ENCODE results near the gene ITGA1.
"Not testable (repeated sequence)": the region's sequence is repeated elsewhere in the genome, so short reads cannot be mapped to it uniquely, and the experiment has no call there.

ITGA1 gene

GRCh38 chr5:52802272-52802973, 14.7 kb downstream of the ITGA1 start:
- DNase-seq: no peak

GRCh38 chr5:52802974-52803336, 15.2 kb downstream of the ITGA1 start:
- no peak for DNase-seq

GRCh38 chr5:52804387-52804791, 16.7 kb downstream of the ITGA1 start:
- no peak for DNase-seq

GRCh38 chr5:52804981-52805380, 17.3 kb downstream of the ITGA1 start:
- DNase-seq: no peak

GRCh38 chr5:52805615-52806014, 17.9 kb downstream of the ITGA1 start:
- DNase-seq: no peak

GRCh38 chr5:52807037-52807436, 19.3 kb downstream of the ITGA1 start:
- no peak for DNase-seq

- no peak for DNase-seq
Measured at GRCh38 chr5:52807723-52808122, 20.0 kb downstream of the ITGA1 start.

GRCh38 chr5:52808316-52808901, 20.7 kb downstream of the ITGA1 start:
- no peak for DNase-seq

GRCh38 chr5:52809884-52810283, 22.2 kb downstream of the ITGA1 start:
- no peak for DNase-seq

- no peak for DNase-seq
Measured at GRCh38 chr5:52810426-52810825, 22.7 kb downstream of the ITGA1 start.

GRCh38 chr5:52811067-52811749, 23.5 kb downstream of the ITGA1 start:
- no peak for DNase-seq

- DNase-seq: no peak
Measured at GRCh38 chr5:52814352-52815148, 26.8 kb downstream of the ITGA1 start.

- no peak for DNase-seq
Measured at GRCh38 chr5:52817818-52818217, 30.1 kb downstream of the ITGA1 start.

- no peak for DNase-seq
Measured at GRCh38 chr5:52818360-52818759, 30.6 kb downstream of the ITGA1 start.

- not testable (repeated sequence) for DNase-seq
Measured at GRCh38 chr5:52818807-52819206, 31.1 kb downstream of the ITGA1 start.

- DNase-seq: no peak
Measured at GRCh38 chr5:52821901-52822300, 34.2 kb downstream of the ITGA1 start.

GRCh38 chr5:52822437-52822836, 34.7 kb downstream of the ITGA1 start:
- no peak for DNase-seq

- no peak for DNase-seq
Measured at GRCh38 chr5:52824827-52825226, 37.1 kb downstream of the ITGA1 start.

GRCh38 chr5:52825826-52826225, 38.1 kb downstream of the ITGA1 start:
- no peak for DNase-seq

GRCh38 chr5:52827815-52828214, 40.1 kb downstream of the ITGA1 start:
- DNase-seq: no peak

- no peak for DNase-seq
Measured at GRCh38 chr5:52829664-52830063, 41.9 kb downstream of the ITGA1 start.

GRCh38 chr5:52830650-52831049, 42.9 kb downstream of the ITGA1 start:
- DNase-seq: no peak

- no peak for DNase-seq
Measured at GRCh38 chr5:52831786-52832511, 44.2 kb downstream of the ITGA1 start.

All from activated CD4-positive, alpha-beta T cell treated with anti-CD3 and anti-CD28 coated beads, Interleukin-2, amount 50 U/mL, for 1 hour (primary cell).